A673 (cell line): ENCODE measurements around the gene HEXIM1. TPM values are rescaled to one million over a fixed set of nuclear protein-coding genes. Genes with fewer than 3 reads are reported as not detected.

Experiments
- BruUV-seq: library from RNA; stranded (reverse); fragments of 400-500 nt; replicated peaks from 2 replicates; lab custom pipeline; 2021; lab: Mats Ljungman, UMichigan
- CTCF ChIA-PET: fragments of 300-600 bp; sonication (Branson Sonifier 250); formaldehyde crosslinking; loops from one replicate; lab custom pipeline; 2022; ENCODE audit warnings: antibody characterized with exemption; lab: Charles Lee
- POLR2A ChIA-PET: fragments of 300-600 bp; sonication (Branson Sonifier 250); formaldehyde crosslinking; loops from one replicate; lab custom pipeline; 2022; ENCODE audit warnings: antibody characterized with exemption; ENCODE audit not compliant: low non-redundant PET; lab: Charles Lee
- DNase-seq: peaks from one replicate; pipeline ENCODE4 v3.0.0-alpha.2; 2015; ENCODE audit warnings: low spot score
- H3K27ac ChIP-seq: fragments of 200-600 bp; sonication (generic); 2 replicates; pipeline ENCODE4 v1.5.1; 2016; ENCODE audit warnings: mixed run types, low read depth, mild to moderate bottlenecking, mixed read lengths, antibody characterized with exemption, low read length; ENCODE audit not compliant: poor library complexity, severe bottlenecking
- H3K27me3 ChIP-seq: fragments of 200-600 bp; sonication (generic); replicated peaks from 2 replicates; pipeline ENCODE4 v1.6.1; 2017; ENCODE audit warnings: mixed run types, low read depth, mild to moderate bottlenecking, mixed read lengths, antibody characterized with exemption, low read length; ENCODE audit not compliant: insufficient read depth, poor library complexity
- H3K36me3 ChIP-seq: fragments of 200-600 bp; sonication (generic); 2 replicates; pipeline ENCODE4 v1.6.1; 2016; ENCODE audit warnings: mixed run types, mild to moderate bottlenecking, mixed read lengths, antibody characterized with exemption, low read length; ENCODE audit not compliant: insufficient read depth, poor library complexity, severe bottlenecking
- H3K4me1 ChIP-seq: fragments of 200-600 bp; sonication (generic); 2 replicates; pipeline ENCODE4 v1.6.1; 2017; ENCODE audit warnings: mixed run types, mild to moderate bottlenecking, mixed read lengths, antibody characterized with exemption, low read length; ENCODE audit not compliant: insufficient read depth, poor library complexity, severe bottlenecking
- H3K4me3 ChIP-seq: fragments of 200-600 bp; sonication (generic); 2 replicates; pipeline ENCODE4 v1.5.1; 2016; ENCODE audit warnings: low read depth, mixed run types, mild to moderate bottlenecking, mixed read lengths, low read length; ENCODE audit not compliant: poor library complexity, severe bottlenecking
- H3K9me3 ChIP-seq: fragments of 200-600 bp; sonication (generic); 2 replicates; pipeline ENCODE4 v1.6.1; 2016; ENCODE audit warnings: mixed run types, low read depth, mild to moderate bottlenecking, mixed read lengths, antibody characterized with exemption, low read length; ENCODE audit not compliant: poor library complexity, severe bottlenecking
- EZH2 ChIP-seq: fragments of 200-600 bp; sonication (generic); IDR thresholded peaks from 2 replicates; pipeline ENCODE4 v1.6.1; 2017; ENCODE audit warnings: borderline replicate concordance, low read depth, mild to moderate bottlenecking, mixed read lengths, antibody characterized with exemption, low read length; ENCODE audit not compliant: poor library complexity, severe bottlenecking
- intact Hi-C: fragments of 100-400 bp; cut with micrococcal nuclease; formaldehyde crosslinking; loops from one replicate; pipeline ENCODE4 v1.10.0; 2022; ENCODE audit not compliant: unreplicated experiment
- total RNA-seq: library from RNA; stranded (reverse); gene quantifications from 2 replicates; pipeline ENCODE4 v1.2.3, GENCODE V29; 2021
- TF ChIP-seq, protein P1 (sequence below): fragments of 300-800, 200-600 bp; sonication (generic); conservative IDR thresholded peaks from 2 replicates; pipeline ENCODE4 v1.5.1; 2017; ENCODE audit warnings: low read depth, mild to moderate bottlenecking, antibody characterized with exemption, low read length, moderate library complexity, mixed read lengths

Gene HEXIM1
- total RNA-seq, 1 experiment from 2014 or later: 21.2 TPM

GRCh38 chr17:45104907-45105624, 43.2 kb upstream of the HEXIM1 start:
- intact Hi-C loops: no loop called here
- POLR2A ChIA-PET: no interaction called here

DNA sequence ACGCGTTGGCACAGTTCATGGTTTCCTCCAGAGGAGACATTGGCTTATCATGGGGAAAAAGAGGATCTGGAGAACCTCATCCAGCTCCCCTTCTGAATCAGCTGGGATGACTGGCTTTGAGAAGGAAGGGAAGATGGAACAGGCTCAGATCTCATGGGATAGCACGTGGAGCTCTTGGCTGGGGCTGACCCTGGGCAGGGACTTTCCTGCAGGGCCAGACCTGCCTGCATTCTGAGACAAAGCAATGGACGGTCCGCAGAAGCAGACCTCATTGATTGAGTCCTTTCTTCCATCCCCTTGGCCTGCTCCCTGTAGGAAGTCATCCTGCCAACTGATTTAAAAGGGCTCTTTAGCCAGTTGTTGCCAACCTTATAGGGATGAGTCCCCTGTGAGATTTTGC, 42.2 kb upstream of the HEXIM1 start:
- H3K27ac ChIP-seq: no peak overlapping the region
- no peak for DNase-seq
- TF ChIP-seq, protein P1, sequence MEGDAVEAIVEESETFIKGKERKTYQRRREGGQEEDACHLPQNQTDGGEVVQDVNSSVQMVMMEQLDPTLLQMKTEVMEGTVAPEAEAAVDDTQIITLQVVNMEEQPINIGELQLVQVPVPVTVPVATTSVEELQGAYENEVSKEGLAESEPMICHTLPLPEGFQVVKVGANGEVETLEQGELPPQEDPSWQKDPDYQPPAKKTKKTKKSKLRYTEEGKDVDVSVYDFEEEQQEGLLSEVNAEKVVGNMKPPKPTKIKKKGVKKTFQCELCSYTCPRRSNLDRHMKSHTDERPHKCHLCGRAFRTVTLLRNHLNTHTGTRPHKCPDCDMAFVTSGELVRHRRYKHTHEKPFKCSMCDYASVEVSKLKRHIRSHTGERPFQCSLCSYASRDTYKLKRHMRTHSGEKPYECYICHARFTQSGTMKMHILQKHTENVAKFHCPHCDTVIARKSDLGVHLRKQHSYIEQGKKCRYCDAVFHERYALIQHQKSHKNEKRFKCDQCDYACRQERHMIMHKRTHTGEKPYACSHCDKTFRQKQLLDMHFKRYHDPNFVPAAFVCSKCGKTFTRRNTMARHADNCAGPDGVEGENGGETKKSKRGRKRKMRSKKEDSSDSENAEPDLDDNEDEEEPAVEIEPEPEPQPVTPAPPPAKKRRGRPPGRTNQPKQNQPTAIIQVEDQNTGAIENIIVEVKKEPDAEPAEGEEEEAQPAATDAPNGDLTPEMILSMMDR: no peak
- TF ChIP-seq EZH2: no peak
- intact Hi-C loops: no loop called here
- ChIA-PET CTCF (no interaction called here), POLR2A (no interaction called here)
- H3K27me3 ChIP-seq: no peaks in the 10 kb centered on the region
- no peak overlapping the region for H3K4me3 ChIP-seq
- H3K36me3 ChIP-seq: peaks cover 31% of the 10 kb centered on the region
- BruUV-seq: no TSS peak
- H3K9me3 ChIP-seq: no peaks in the 10 kb centered on the region
- H3K4me1 ChIP-seq: no peaks in the 10 kb centered on the region

More at GRCh38 chr17:45104907-45105624, 43.2 kb upstream of the HEXIM1 start:
- Histone ChIP-seq H3K4me3 (no peak overlapping the region), H3K27me3 (no peaks in the 10 kb centered on the region), H3K36me3 (peaks cover 31% of the 10 kb centered on the region), H3K4me1 (no peaks in the 10 kb centered on the region), H3K27ac (no peak overlapping the region), H3K9me3 (no peaks in the 10 kb centered on the region)
- CTCF ChIA-PET: no interaction called here
- TF ChIP-seq EZH2: no peak
- TF ChIP-seq, protein P1: no peak
- no TSS peak for BruUV-seq
- no peak for DNase-seq

- DNase-seq: no peak
- Histone ChIP-seq H3K4me1 (no peaks in the 10 kb centered on the region), H3K4me3 (no peak overlapping the region), H3K36me3 (peaks cover 30% of the 10 kb centered on the region), H3K9me3 (no peaks in the 10 kb centered on the region), H3K27me3 (no peaks in the 10 kb centered on the region), H3K27ac (no peak overlapping the region)
- ChIA-PET POLR2A (no interaction called here), CTCF (no interaction called here)
- no peak for TF ChIP-seq EZH2
- TF ChIP-seq, protein P1: no peak
- intact Hi-C loops: no loop called here
- no TSS peak for BruUV-seq
Measured at GRCh38 chr17:45106582-45106981, 41.7 kb upstream of the HEXIM1 start.
